ENCODE measurements around the gene LDAH. TPM values are rescaled to one million over a fixed set of nuclear protein-coding genes. Genes with fewer than 3 reads are reported as not detected.
A peak's percentile ranks its signal among the peaks of the same experiment; 100 is the strongest.

Gene LDAH
- total RNA-seq, 1 donor from 2014 or later = 15.6 TPM

GRCh38 chr2:20687260-20687832, 135.6 kb downstream of the LDAH start:
- Histone ChIP-seq H3K9me3 (no peaks in the 10 kb centered on the region), H3K4me3 (no peak overlapping the region), H3K27me3 (no peaks in the 10 kb centered on the region), H3K27ac (no peak overlapping the region), H3K36me3 (peaks cover 8 to 38% of the 10 kb centered on the region in 2 donors), H3K4me1 (peaks cover 0 to 3% of the 10 kb centered on the region in 2 donors)
- TF ChIP-seq CTCF (IDR thresholded peaks at IDR 0.05) = no peak
- no peak for DNase-seq (ENCODE audit: low spot score in 2 of 2)
- intact Hi-C loops (cut with DNase I) = loop anchor here (10.0 kb wide), 1 partner anchor 627 kb away; no protein-coding TSS in a partner anchor

DNA sequence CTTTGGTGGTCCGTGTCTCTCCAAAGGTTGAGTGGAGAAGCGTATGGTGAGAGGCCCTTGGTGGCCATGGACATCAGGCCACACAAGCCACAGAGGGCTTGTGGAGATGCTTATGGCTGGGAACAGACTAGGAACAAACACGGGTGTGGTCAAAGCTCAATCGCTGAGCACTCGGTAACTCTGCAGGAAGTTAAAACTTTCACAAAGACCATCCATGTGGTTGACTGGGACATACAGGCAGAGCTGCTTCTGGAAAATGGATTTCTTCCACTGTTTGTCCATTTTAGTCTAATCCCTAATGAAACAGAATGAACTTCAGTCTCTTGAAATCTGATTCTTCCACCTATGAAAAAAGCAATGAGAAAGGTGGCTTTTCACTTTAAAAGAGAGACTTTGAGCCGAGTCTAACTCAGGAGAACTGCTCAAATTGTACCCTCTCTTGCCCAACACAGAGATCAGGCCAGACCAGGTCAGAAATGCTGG, 138.3 kb downstream of the LDAH start:
- Histone ChIP-seq H3K36me3 (peaks cover 8 to 51% of the 10 kb centered on the region in 2 donors), H3K4me3 (no peak overlapping the region), H3K27me3 (no peaks in the 10 kb centered on the region), H3K27ac (no peak overlapping the region), H3K9me3 (no peaks in the 10 kb centered on the region), H3K4me1 (peaks cover 0 to 8% of the 10 kb centered on the region in 2 donors)
- DNase-seq (ENCODE audit: low spot score in 2 of 2) = no peak
- intact Hi-C loops (cut with DNase I) = loop anchor here (5.0 to 10.0 kb wide), 2 partner anchors 233 to 630 kb away; no protein-coding TSS in a partner anchor
- no peak for TF ChIP-seq CTCF (IDR thresholded peaks at IDR 0.05)

DNA sequence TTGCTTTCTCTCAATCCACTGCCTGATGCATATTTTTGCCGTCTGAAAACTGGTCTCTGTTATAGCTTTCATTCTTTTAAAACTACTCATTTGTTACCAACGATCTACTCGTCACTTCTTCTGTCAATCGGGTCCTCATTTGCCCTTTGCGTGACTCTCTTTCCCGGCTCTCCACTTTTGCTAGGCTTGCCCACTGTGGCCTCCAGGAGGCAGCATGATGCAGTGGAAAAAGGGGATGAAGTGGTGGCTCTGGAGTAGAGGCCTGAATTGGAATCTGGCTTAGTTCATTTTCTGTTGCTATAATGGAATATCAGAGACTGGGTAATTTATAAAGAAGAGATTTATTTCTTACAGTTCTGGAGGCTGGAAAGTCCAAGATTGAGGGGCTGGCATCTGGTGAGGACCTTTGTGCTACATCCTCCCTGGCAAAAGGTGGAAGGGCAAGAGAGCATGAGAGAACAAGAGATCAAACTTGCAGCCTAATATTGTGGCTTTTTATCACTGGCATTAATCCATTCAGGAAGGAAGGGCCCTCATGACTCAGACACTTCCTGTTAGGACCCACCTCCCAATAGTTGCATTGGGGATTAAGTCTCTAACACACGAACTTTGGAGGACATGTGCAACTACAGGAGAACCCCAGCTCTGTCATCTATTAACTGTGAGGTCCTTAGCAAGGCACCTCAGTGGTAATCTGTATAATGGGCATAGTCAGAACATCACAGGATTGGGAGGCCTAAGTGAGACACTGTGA, 140.6 kb downstream of the LDAH start:
- intact Hi-C loops (cut with DNase I) = loop anchor here (1.0 to 10.0 kb wide), 5 partner anchors 72 to 632 kb away; no protein-coding TSS in a partner anchor
- peaks cover 0 to 48% of the 10 kb centered on the region in 2 donors for H3K36me3 ChIP-seq

GRCh38 chr2:20680744-20681375, 142.0 kb downstream of the LDAH start:
- DNase-seq (ENCODE audit: low spot score in 2 of 2) = no peak
- H3K27ac ChIP-seq = no peak overlapping the region
- peaks cover 16 to 34% of the 10 kb centered on the region in 2 donors for H3K4me1 ChIP-seq
- intact Hi-C loops (cut with DNase I) = loop anchor here (5.0 to 10.0 kb wide), 2 partner anchors 236 to 634 kb away; no protein-coding TSS in a partner anchor
- H3K4me3 ChIP-seq = no peak overlapping the region
- H3K9me3 ChIP-seq = no peaks in the 10 kb centered on the region
- H3K36me3 ChIP-seq = peaks cover 0 to 37% of the 10 kb centered on the region in 2 donors
- no peak for TF ChIP-seq CTCF (IDR thresholded peaks at IDR 0.05)
- H3K27me3 ChIP-seq = no peaks in the 10 kb centered on the region

More for the DNA sequence above, 140.6 kb downstream of the LDAH start:
- Histone ChIP-seq H3K9me3 (no peaks in the 10 kb centered on the region), H3K4me1 (peaks cover 3 to 22% of the 10 kb centered on the region in 2 donors), H3K27ac (peak overlapping the region in 1 of 2 donors; percentile 34), H3K27me3 (no peaks in the 10 kb centered on the region), H3K4me3 (no peak overlapping the region)
- peak; percentile 49 to 75 (median 57) for TF ChIP-seq CTCF (IDR thresholded peaks at IDR 0.05)
- no peak for DNase-seq (ENCODE audit: low spot score in 2 of 2)

DNA sequence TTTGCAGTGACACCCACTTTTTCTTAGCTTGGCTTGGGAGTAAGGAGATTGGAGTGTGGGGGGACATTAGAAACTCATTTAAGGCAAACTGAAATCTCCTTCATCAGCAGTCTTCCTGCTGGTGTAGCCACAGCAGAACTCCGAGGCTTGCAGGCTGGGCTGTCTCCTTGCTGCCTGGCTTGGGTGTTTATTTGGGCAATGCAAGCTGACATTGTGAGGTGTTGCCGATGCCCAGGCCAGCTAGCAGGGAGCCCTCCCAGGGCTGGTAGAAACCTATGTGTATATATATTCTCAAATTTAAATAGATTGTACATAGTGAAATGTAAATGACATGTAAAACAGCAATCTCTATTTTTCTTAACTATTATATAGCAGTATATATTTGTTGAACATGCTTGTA, 144.1 kb downstream of the LDAH start:
- intact Hi-C loops (cut with DNase I) = no loop called here
- Histone ChIP-seq H3K27me3 (no peaks in the 10 kb centered on the region), H3K9me3 (no peaks in the 10 kb centered on the region), H3K36me3 (peaks cover 0 to 23% of the 10 kb centered on the region in 2 donors), H3K4me3 (peak overlapping the region in 1 of 2 donors; percentile 22), H3K4me1 (peaks cover 26 to 53% of the 10 kb centered on the region in 2 donors), H3K27ac (peak overlapping the region in 1 of 2 donors; percentile 23)
- TF ChIP-seq CTCF (IDR thresholded peaks at IDR 0.05) = no peak
- no peak for DNase-seq (ENCODE audit: low spot score in 2 of 2)
